Measurements from ENCODE around the gene TEX22.

DNA sequence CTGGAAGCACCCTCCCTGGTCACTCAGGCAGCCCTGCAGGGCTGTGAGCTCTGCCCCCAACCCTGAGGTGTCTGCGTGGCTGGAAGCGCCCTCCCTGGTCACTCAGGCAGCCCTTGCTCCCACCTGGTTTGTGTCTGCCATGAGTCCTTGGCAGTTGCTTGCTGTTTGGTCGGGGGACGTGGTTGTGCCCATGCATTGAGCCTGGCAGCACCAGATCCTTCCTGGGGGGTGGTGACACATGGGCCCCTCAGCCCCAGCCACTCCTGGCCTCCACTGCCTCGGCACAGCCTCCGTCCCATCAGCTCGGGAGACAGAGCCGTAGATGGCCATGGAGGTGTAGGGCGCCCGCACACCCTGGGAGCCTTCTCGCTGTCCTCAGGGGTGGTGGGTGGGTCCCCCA, 40.8 kb downstream of the TEX22 start:
- no peak for TF ChIP-seq PATZ1 (CRISPR knock-in tag; IDR thresholded peaks at IDR 0.05; ENCODE audit: borderline replicate concordance)
- no peak for TF ChIP-seq OSR1 (CRISPR knock-in tag; IDR thresholded peaks at IDR 0.05)
- TF ChIP-seq BACH2 (CRISPR knock-in tag; IDR thresholded peaks at IDR 0.05; ENCODE audit: borderline replicate concordance) = no peak
- TF ChIP-seq ARNTL (CRISPR knock-in tag; IDR thresholded peaks at IDR 0.05; ENCODE audit: borderline replicate concordance, low read depth) = no peak
- TF ChIP-seq RARB (CRISPR knock-in tag; IDR thresholded peaks at IDR 0.05) = no peak
- no peak for TF ChIP-seq GLIS3 (CRISPR knock-in tag; IDR thresholded peaks at IDR 0.05)
- no peak for TF ChIP-seq ZNF8 (CRISPR knock-in tag; IDR thresholded peaks at IDR 0.05)
- TF ChIP-seq CSDC2 (CRISPR knock-in tag; IDR thresholded peaks at IDR 0.05) = no peak
- no peak for TF ChIP-seq ZFP3 (CRISPR knock-in tag; IDR thresholded peaks at IDR 0.05)
- TF ChIP-seq ZFP30 (CRISPR knock-in tag; IDR thresholded peaks at IDR 0.05) = no peak
- no peak for TF ChIP-seq TOX (CRISPR knock-in tag; IDR thresholded peaks at IDR 0.05; ENCODE audit: borderline replicate concordance)
